Mesenchymal stem cell (in vitro differentiated cells and primary cell): Measurements from ENCODE around the gene CERS1.
A peak's percentile ranks its signal among the peaks of the same experiment; 100 is the strongest.

Source experiments
- DNase-seq: peaks from one replicate; pipeline ENCODE4 v3.0.0-alpha.2; 2013
- H2AFZ ChIP-seq: one replicate; pipeline ENCODE4 v1.6.1; 2013; ENCODE audit warnings: low read depth, mild to moderate bottlenecking, control low read depth, inconsistent platforms, low read length, moderate library complexity
- H2AK5ac ChIP-seq: 2 replicates; pipeline ENCODE4 v1.6.1; 2013; ENCODE audit warnings: low read length, moderate library complexity, mild to moderate bottlenecking, inconsistent platforms; ENCODE audit not compliant: severe bottlenecking
- H2BK120ac ChIP-seq: one replicate; pipeline ENCODE4 v1.6.1; 2013; ENCODE audit warnings: low read depth, mild to moderate bottlenecking, inconsistent platforms, low read length, moderate library complexity
- H2BK12ac ChIP-seq, 2 experiments: one replicate each; pipeline ENCODE4 v1.6.1; 2013; ENCODE audit warnings: inconsistent platforms in 2 of 2, low read length in 2 of 2, mild to moderate bottlenecking in 2 of 2, moderate library complexity in 2 of 2, control low read depth in 1 of 2
- H2BK15ac ChIP-seq: one replicate; pipeline ENCODE4 v1.6.1; 2013; ENCODE audit warnings: mild to moderate bottlenecking, low read depth, inconsistent platforms; ENCODE audit not compliant: poor library complexity, severe bottlenecking
- H2BK5ac ChIP-seq: 2 replicates; pipeline ENCODE4 v1.6.1; 2013; ENCODE audit warnings: low read depth, mild to moderate bottlenecking, low read length, control low read depth, inconsistent platforms; ENCODE audit not compliant: poor library complexity, severe bottlenecking
- H3K14ac ChIP-seq, 2 experiments: one replicate each; pipeline ENCODE4 v1.6.1; 2013; ENCODE audit warnings: inconsistent platforms in 2 of 2, low read length in 2 of 2, control low read depth in 1 of 2, mild to moderate bottlenecking in 1 of 2, moderate library complexity in 1 of 2
- H3K18ac ChIP-seq, 2 experiments: one replicate each; pipeline ENCODE4 v1.6.1; 2013; ENCODE audit warnings: inconsistent platforms in 2 of 2, low read length in 2 of 2, control low read depth in 1 of 2, low read depth in 1 of 2, mild to moderate bottlenecking in 1 of 2
- H3K23ac ChIP-seq, 2 experiments: one replicate each; pipeline ENCODE4 v1.6.1; 2013; ENCODE audit warnings: inconsistent platforms in 2 of 2, low read length in 2 of 2, mild to moderate bottlenecking in 2 of 2, moderate library complexity in 2 of 2, control low read depth in 1 of 2
- H3K27ac ChIP-seq: 2 replicates; pipeline ENCODE4 v1.5.1; 2013; ENCODE audit warnings: mild to moderate bottlenecking, moderate library complexity, low read length, control low read depth, inconsistent platforms; ENCODE audit not compliant: poor library complexity, severe bottlenecking
- H3K27me3 ChIP-seq, 2 experiments: 2 replicates each; pipeline versions ENCODE4 v1.6.1 to v1.7.0; 2013; ENCODE audit warnings: low read length in 2 of 2, mild to moderate bottlenecking in 2 of 2, moderate library complexity in 2 of 2, control low read depth in 1 of 2, inconsistent platforms in 1 of 2; ENCODE audit not compliant: control insufficient read depth in 1 of 2, insufficient read depth in 1 of 2
- H3K36me3 ChIP-seq, 2 experiments: 2 replicates each; pipeline versions ENCODE4 v1.6.1 to v1.7.0; 2013; ENCODE audit warnings: low read length in 2 of 2, control low read depth in 1 of 2, inconsistent platforms in 1 of 2, low read depth in 1 of 2, mild to moderate bottlenecking in 1 of 2; ENCODE audit not compliant: insufficient read depth in 2 of 2, control insufficient read depth in 1 of 2
- H3K4ac ChIP-seq, 2 experiments: one replicate each; pipeline ENCODE4 v1.6.1; 2013; ENCODE audit warnings: inconsistent platforms in 2 of 2, low read length in 2 of 2, mild to moderate bottlenecking in 2 of 2, moderate library complexity in 2 of 2, control low read depth in 1 of 2, low read depth in 1 of 2
- H3K4me1 ChIP-seq: 2 replicates; pipeline ENCODE4 v1.6.1; 2013; ENCODE audit warnings: low read depth, low read length, control low read depth; ENCODE audit not compliant: control insufficient read depth, insufficient read depth
- H3K4me2 ChIP-seq: 2 replicates; pipeline ENCODE4 v1.6.1; 2013; ENCODE audit warnings: low read length, mild to moderate bottlenecking, inconsistent platforms; ENCODE audit not compliant: poor library complexity, severe bottlenecking
- H3K4me3 ChIP-seq, 2 experiments: 2 replicates each; pipeline versions ENCODE4 v1.5.1 to v1.7.0; 2013; ENCODE audit warnings: low read length in 2 of 2, mild to moderate bottlenecking in 2 of 2, control low read depth in 1 of 2, low read depth in 1 of 2; ENCODE audit not compliant: insufficient read depth in 1 of 2
- H3K79me1 ChIP-seq: replicated peaks from 2 replicates; pipeline ENCODE4 v1.6.1; 2013; ENCODE audit warnings: mild to moderate bottlenecking, control low read depth, low read length, inconsistent platforms; ENCODE audit not compliant: poor library complexity, severe bottlenecking
- H3K9ac ChIP-seq: 2 replicates; pipeline ENCODE4 v1.7.0; 2013; ENCODE audit warnings: mild to moderate bottlenecking, low read length, moderate library complexity
- H3K9me3 ChIP-seq: 2 replicates; pipeline ENCODE4 v1.7.0; 2013; ENCODE audit warnings: mild to moderate bottlenecking, low read length; ENCODE audit not compliant: control insufficient read depth
- H4K8ac ChIP-seq: one replicate; pipeline ENCODE4 v1.6.1; 2013; ENCODE audit warnings: inconsistent platforms, mild to moderate bottlenecking, low read length, moderate library complexity
- H4K91ac ChIP-seq: one replicate; pipeline ENCODE4 v1.6.1; 2013; ENCODE audit warnings: mild to moderate bottlenecking, low read length, inconsistent platforms
- WGBS: methylation state at CpG from one replicate; pipeline ENCODE4 v1.1.7; 2013; ENCODE audit warnings: mixed read lengths; 5-methylcytosine and 5-hydroxymethylcytosine counted together

CERS1 gene

GRCh38 chr19:18860302-18860700 lies 35.7 kb downstream of the CERS1 start:
- Histone ChIP-seq H3K4me1 (peaks cover 5% of the 10 kb centered on the region), H3K79me1 (peaks cover 50% of the 10 kb centered on the region), H3K9me3 (no peaks in the 10 kb centered on the region), H3K27me3 (no peaks in the 10 kb centered on the region), H2AFZ (no peak overlapping the region), H3K4me3 (no peak overlapping the region), H3K36me3 (peaks cover 96 to 99% of the 10 kb centered on the region in 2 experiments), H2BK5ac (no peak overlapping the region), H2BK120ac (no peak overlapping the region), H4K91ac (no peak overlapping the region), H3K4me2 (no peak overlapping the region), H3K14ac (no peak overlapping the region), H3K4ac (no peak overlapping the region), H3K18ac (no peak overlapping the region), H4K8ac (no peak overlapping the region), H3K23ac (no peak overlapping the region), H3K27ac (no peak overlapping the region), H2BK12ac (peak overlapping the region in 1 of 2 experiments; percentile 19), H2AK5ac (no peak overlapping the region), H2BK15ac (no peak overlapping the region), H3K9ac (no peak overlapping the region)
- DNase-seq: no peak
- 96% methylated on average over 11 of the region's 11 CpGs for WGBS

- no peak overlapping the region for H3K14ac ChIP-seq
- H4K91ac ChIP-seq: no peak overlapping the region
- H2AFZ ChIP-seq: no peak overlapping the region
- no peak overlapping the region for H2BK120ac ChIP-seq
- H3K23ac ChIP-seq: no peak overlapping the region
- H3K27ac ChIP-seq: no peak overlapping the region
- peaks cover 96 to 99% of the 10 kb centered on the region in 2 experiments for H3K36me3 ChIP-seq
- H3K79me1 ChIP-seq: peaks cover 52% of the 10 kb centered on the region
- no peak overlapping the region for H2BK15ac ChIP-seq
- H3K4me1 ChIP-seq: peaks cover 5% of the 10 kb centered on the region
- H4K8ac ChIP-seq: no peak overlapping the region
- H3K18ac ChIP-seq: no peak overlapping the region
- H3K4me2 ChIP-seq: no peak overlapping the region
- H2BK5ac ChIP-seq: no peak overlapping the region
- no peak overlapping the region for H3K4ac ChIP-seq
- no peak overlapping the region for H2AK5ac ChIP-seq
- no peak overlapping the region for H3K9ac ChIP-seq
- no peaks in the 10 kb centered on the region for H3K9me3 ChIP-seq
- H3K27me3 ChIP-seq: no peaks in the 10 kb centered on the region
- H2BK12ac ChIP-seq: no peak overlapping the region
- WGBS: 97% methylated on average over 12 of the region's 12 CpGs
- H3K4me3 ChIP-seq: no peak overlapping the region
- no peak for DNase-seq
Measured at GRCh38 chr19:18859676-18860301, 36.2 kb downstream of the CERS1 start.

GRCh38 chr19:18858906-18859646 lies 36.9 kb downstream of the CERS1 start:
- Histone ChIP-seq H3K9me3 (no peaks in the 10 kb centered on the region), H3K27me3 (no peaks in the 10 kb centered on the region), H2AK5ac (no peak overlapping the region), H3K27ac (no peak overlapping the region), H4K8ac (no peak overlapping the region), H3K4me1 (peaks cover 4% of the 10 kb centered on the region), H2BK12ac (no peak overlapping the region), H2BK5ac (no peak overlapping the region), H3K79me1 (peaks cover 57% of the 10 kb centered on the region), H3K23ac (no peak overlapping the region), H3K14ac (no peak overlapping the region), H3K4ac (no peak overlapping the region), H2BK15ac (no peak overlapping the region), H2AFZ (no peak overlapping the region), H3K4me3 (no peak overlapping the region), H3K18ac (no peak overlapping the region), H3K9ac (no peak overlapping the region), H3K4me2 (no peak overlapping the region), H3K36me3 (peaks cover 99 to 100% of the 10 kb centered on the region in 2 experiments), H2BK120ac (no peak overlapping the region), H4K91ac (no peak overlapping the region)
- no peak for DNase-seq
- WGBS: 97% methylated on average over 21 of the region's 21 CpGs

- Histone ChIP-seq H2BK120ac (no peak overlapping the region), H3K9me3 (no peaks in the 10 kb centered on the region), H3K23ac (no peak overlapping the region), H2BK12ac (no peak overlapping the region), H3K36me3 (peaks cover 98 to 99% of the 10 kb centered on the region in 2 experiments), H3K4me2 (no peak overlapping the region), H2BK15ac (no peak overlapping the region), H3K4ac (no peak overlapping the region), H3K27ac (no peak overlapping the region), H2AFZ (no peak overlapping the region), H3K4me3 (no peak overlapping the region), H3K14ac (no peak overlapping the region), H4K91ac (no peak overlapping the region), H3K4me1 (no peaks in the 10 kb centered on the region), H3K18ac (no peak overlapping the region), H3K27me3 (no peaks in the 10 kb centered on the region), H2AK5ac (no peak overlapping the region), H4K8ac (no peak overlapping the region), H3K9ac (no peak overlapping the region), H2BK5ac (no peak overlapping the region), H3K79me1 (peaks cover 67% of the 10 kb centered on the region)
- 98% methylated on average over 13 of the region's 13 CpGs for WGBS
- no peak for DNase-seq
Measured at GRCh38 chr19:18857223-18857622, 38.7 kb downstream of the CERS1 start.
